ENCODE data around the gene RFX7. TPM values are rescaled to one million over a fixed set of nuclear protein-coding genes. Genes with fewer than 3 reads are reported as not detected.

RFX7 gene
- total RNA-seq, 2 donors from 2014 or later: 4.4 to 5.9 TPM

DNA sequence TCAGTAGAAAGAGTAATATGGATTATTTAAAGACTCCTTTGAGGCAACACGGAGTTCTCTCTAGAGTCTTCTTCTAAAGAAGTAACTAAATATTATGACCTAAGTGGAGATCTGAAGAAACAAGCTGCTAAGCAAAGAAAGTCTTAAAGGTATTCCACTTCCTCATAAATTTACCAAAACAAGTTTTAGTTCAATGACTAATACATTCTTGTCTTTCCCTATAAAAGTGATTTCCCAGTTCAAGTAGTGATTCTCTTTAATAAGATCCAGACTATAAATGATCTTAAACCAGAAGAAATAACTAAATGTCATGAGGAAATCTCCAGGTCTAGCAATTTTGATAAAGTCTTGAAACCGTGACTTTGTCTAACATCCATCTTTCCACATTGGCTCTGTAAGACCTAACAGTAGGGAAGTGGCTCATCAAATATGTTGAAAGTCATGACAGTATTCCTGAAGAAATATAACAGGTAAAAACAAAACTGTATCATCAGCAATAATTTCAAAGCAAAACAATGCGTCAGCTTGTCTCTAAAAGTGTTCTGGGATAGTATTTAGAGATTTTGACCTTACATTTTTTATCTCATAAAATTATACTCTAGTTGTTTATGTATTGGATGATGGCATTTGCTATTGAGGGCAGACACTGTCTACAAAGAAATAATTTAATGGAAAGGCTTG lies 198.5 kb downstream of the RFX7 start:
- H3K4me1 ChIP-seq: no peaks in the 10 kb centered on the region
- no peak overlapping the region for H3K27ac ChIP-seq
- TF ChIP-seq, protein P1, sequence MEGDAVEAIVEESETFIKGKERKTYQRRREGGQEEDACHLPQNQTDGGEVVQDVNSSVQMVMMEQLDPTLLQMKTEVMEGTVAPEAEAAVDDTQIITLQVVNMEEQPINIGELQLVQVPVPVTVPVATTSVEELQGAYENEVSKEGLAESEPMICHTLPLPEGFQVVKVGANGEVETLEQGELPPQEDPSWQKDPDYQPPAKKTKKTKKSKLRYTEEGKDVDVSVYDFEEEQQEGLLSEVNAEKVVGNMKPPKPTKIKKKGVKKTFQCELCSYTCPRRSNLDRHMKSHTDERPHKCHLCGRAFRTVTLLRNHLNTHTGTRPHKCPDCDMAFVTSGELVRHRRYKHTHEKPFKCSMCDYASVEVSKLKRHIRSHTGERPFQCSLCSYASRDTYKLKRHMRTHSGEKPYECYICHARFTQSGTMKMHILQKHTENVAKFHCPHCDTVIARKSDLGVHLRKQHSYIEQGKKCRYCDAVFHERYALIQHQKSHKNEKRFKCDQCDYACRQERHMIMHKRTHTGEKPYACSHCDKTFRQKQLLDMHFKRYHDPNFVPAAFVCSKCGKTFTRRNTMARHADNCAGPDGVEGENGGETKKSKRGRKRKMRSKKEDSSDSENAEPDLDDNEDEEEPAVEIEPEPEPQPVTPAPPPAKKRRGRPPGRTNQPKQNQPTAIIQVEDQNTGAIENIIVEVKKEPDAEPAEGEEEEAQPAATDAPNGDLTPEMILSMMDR (IDR thresholded peaks at IDR 0.05): no peak
- no peaks in the 10 kb centered on the region for H3K9me3 ChIP-seq
- DNase-seq (ENCODE audit: low spot score): no peak
- H3K27me3 ChIP-seq: no peaks in the 10 kb centered on the region
- H3K36me3 ChIP-seq: no peaks in the 10 kb centered on the region
- H3K4me3 ChIP-seq: no peak overlapping the region

DNA sequence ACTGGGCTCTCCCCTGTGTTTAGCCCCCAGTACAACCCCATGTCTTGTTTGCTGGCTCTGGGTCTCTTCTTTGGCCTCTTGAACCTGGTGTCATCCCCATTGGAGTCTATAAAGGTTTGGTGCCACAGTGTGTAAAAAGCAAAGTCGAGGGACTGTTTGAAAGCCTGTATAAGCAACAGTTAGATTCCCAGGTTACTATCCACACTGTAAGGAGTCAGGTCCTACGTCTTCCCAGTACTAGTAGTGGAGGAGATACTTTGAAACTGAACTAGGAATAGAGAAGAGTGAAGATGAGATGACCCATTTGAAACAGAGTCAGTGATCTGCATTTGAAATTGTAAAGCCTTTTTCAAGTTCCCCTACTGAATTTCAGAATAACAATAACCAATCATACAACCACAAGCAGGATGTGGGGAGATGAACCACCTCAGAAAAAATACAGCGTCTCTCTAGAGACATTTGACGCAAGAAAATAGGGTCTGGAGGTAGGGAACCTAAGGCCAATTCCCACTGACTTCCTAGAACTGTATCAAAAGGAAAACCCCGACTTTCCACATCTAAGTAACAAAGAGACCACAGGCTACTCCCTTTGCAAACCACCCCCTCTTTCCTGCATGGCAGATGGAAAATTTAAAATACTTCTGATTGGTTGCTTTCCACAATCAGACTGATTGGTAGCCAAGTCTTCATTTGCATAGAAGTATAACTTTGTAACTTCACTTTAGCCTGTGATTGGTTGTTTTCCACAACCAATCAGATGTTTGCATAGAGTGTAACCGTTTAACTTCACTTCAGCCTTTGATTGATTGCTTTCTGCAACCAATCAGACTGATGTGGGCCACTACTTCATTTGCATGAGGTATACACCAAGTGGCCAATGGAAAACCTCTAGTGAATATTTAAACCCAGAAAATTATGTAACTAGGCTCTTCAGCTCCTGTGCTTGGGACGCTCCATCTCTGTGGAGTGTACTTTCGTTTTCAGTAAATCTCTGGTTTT lies 200.4 kb downstream of the RFX7 start:
- no peaks in the 10 kb centered on the region for H3K36me3 ChIP-seq
- H3K27ac ChIP-seq: no peak overlapping the region
- no peaks in the 10 kb centered on the region for H3K27me3 ChIP-seq
- H3K9me3 ChIP-seq: no peaks in the 10 kb centered on the region
- no peak overlapping the region for H3K4me3 ChIP-seq
- H3K4me1 ChIP-seq: peaks cover 0 to 4% of the 10 kb centered on the region in 2 donors
- TF ChIP-seq, protein P1 (IDR thresholded peaks at IDR 0.05): no peak
- no peak for DNase-seq (ENCODE audit: low spot score)

DNA sequence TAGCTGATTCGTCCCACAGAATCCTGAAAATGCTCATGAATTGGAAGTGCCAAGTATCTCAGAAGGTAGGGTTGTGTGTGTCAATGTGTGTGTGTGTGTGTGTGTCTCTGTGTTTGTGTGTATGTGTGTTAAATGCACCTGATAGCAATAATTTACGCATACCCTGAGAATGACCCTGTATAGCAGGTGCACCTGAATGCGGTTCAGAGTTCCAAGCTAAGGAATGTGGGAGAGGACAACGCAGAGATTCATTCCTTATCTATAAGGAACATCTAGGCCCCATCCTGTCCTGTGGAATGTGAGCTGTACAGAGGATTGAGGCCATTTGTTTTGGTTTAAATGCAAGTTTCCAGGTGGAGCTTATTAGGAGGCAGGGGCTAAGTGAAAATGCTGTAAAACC lies 201.2 kb downstream of the RFX7 start:
- H3K4me1 ChIP-seq: peaks cover 0 to 4% of the 10 kb centered on the region in 2 donors
- DNase-seq (ENCODE audit: low spot score): no peak
- no peaks in the 10 kb centered on the region for H3K27me3 ChIP-seq
- H3K4me3 ChIP-seq: no peak overlapping the region
- no peaks in the 10 kb centered on the region for H3K36me3 ChIP-seq
- H3K27ac ChIP-seq: no peak overlapping the region
- no peaks in the 10 kb centered on the region for H3K9me3 ChIP-seq
- TF ChIP-seq, protein P1 (IDR thresholded peaks at IDR 0.05): no peak

DNA sequence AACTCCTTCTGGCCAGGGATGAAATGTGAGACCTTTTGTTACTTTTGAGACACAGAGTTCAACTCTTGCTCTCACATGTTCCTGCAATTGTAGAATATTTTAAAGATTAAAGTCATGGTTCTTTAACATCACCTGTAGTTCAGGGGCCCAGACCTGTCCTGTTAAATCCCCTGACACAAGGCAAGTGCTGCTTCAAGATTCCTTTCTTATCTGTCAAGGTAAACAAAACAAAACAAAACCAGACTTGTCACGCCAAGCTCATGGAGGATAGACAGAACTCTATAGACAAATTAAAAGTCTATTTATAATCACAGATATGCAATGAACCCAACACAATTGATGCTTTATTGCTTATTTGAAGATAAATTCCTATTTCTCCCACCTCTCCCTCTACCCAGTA lies 201.6 kb downstream of the RFX7 start:
- Histone ChIP-seq H3K9me3 (no peaks in the 10 kb centered on the region), H3K36me3 (no peaks in the 10 kb centered on the region), H3K4me1 (peaks cover 0 to 4% of the 10 kb centered on the region in 2 donors), H3K27ac (no peak overlapping the region), H3K27me3 (no peaks in the 10 kb centered on the region), H3K4me3 (no peak overlapping the region)
- DNase-seq (ENCODE audit: low spot score): no peak
- TF ChIP-seq, protein P1 (IDR thresholded peaks at IDR 0.05): no peak

DNA sequence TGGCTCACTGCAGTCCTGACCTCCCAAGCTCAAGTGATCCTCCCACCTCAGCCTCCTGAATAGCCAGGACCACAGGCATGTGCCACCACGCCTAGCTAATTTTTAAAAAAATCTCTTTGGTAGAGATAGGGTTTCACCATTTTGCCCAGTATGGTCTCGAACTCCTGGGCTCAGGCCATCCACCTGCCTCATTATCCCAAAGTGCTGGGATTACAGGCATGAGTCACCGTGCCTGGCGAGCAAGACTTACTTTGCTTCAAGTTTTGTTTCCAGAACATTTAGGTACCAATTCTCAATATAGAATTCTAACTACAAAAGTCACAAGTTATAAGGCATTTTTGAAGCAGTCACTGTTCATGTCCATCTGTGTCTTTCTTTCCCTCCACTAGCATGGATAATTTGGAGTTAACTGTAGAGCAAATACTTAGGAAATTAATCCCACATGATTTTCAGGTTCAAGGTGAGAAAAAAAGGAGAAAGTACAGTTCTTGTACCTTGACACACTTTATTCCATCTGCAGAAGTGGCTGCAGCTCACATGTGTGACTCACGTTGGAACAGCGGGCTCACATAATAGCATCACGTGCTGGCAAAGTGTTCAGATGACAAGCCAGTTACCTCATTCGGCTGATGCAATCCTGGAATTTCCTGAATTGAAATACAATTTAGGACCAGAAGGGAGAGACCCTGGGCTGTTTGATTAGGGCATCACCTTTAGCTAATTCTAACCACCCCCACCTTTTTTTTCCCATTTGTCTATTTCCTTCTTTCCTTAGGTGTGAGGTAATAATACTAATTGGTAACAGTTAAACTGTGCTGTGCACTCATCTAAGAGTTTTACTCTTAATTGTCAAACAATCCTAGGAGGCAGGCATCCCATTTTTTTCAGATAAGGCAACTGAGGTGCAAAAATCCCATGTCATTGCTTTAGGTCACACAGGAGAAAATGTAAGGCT lies 203.3 kb downstream of the RFX7 start:
- H3K4me1 ChIP-seq: peaks cover 0 to 4% of the 10 kb centered on the region in 2 donors
- no peaks in the 10 kb centered on the region for H3K36me3 ChIP-seq
- TF ChIP-seq, protein P1 (IDR thresholded peaks at IDR 0.05): no peak
- H3K4me3 ChIP-seq: no peak overlapping the region
- peak overlapping the region; percentile 4 to 6 for H3K27ac ChIP-seq
- H3K27me3 ChIP-seq: no peaks in the 10 kb centered on the region
- peak; percentile 79 for DNase-seq (ENCODE audit: low spot score)
- no peaks in the 10 kb centered on the region for H3K9me3 ChIP-seq
